ENCODE data around the gene MTHFR. TPM values are rescaled to one million over a fixed set of nuclear protein-coding genes. Genes with fewer than 3 reads are reported as not detected.

The MTHFR gene
- polyA plus RNA-seq, 1 of the 3 experiments (the other 2 are of a cell fraction): 5.3 TPM

GRCh38 chr1:11781297-11781696 is 24.5 kb downstream of the MTHFR start:
- H3K4me3 ChIP-seq (ENCODE audit: low read depth in 2 of 2, low read length in 1 of 2): no peak overlapping the region
- TF ChIP-seq SIN3A (IDR thresholded peaks at IDR 0.05; ENCODE audit: borderline replicate concordance, low read depth, low read length) (no peak), GABPA (IDR thresholded peaks at IDR 0.05; ENCODE audit: low read depth) (no peak), MAX (IDR thresholded peaks at IDR 0.05; ENCODE audit: low read depth) (no peak), EP300 (IDR thresholded peaks at IDR 0.05; ENCODE audit: borderline replicate concordance in 1 of 2, low read depth in 1 of 2, low read length in 1 of 2) (no peak), FOXJ3 (CRISPR knock-in tag; IDR thresholded peaks at IDR 0.05) (no peak), RXRA (IDR thresholded peaks at IDR 0.05; ENCODE audit: borderline replicate concordance, low read depth) (no peak), IRF3 (IDR thresholded peaks at IDR 0.05; ENCODE audit: low read depth, low read length) (no peak), CTCF (IDR thresholded peaks at IDR 0.05) (no peak), YY1 (IDR thresholded peaks at IDR 0.05; ENCODE audit: low read depth) (no peak), RFX5 (IDR thresholded peaks at IDR 0.05; ENCODE audit: low read length) (no peak), ELF1 (IDR thresholded peaks at IDR 0.05) (no peak), TAF1 (IDR thresholded peaks at IDR 0.05; ENCODE audit: borderline replicate concordance, low read depth, low read length) (no peak), RCOR1 (IDR thresholded peaks at IDR 0.05; ENCODE audit: low read length) (no peak)
- TF ChIP-seq, protein P1, sequence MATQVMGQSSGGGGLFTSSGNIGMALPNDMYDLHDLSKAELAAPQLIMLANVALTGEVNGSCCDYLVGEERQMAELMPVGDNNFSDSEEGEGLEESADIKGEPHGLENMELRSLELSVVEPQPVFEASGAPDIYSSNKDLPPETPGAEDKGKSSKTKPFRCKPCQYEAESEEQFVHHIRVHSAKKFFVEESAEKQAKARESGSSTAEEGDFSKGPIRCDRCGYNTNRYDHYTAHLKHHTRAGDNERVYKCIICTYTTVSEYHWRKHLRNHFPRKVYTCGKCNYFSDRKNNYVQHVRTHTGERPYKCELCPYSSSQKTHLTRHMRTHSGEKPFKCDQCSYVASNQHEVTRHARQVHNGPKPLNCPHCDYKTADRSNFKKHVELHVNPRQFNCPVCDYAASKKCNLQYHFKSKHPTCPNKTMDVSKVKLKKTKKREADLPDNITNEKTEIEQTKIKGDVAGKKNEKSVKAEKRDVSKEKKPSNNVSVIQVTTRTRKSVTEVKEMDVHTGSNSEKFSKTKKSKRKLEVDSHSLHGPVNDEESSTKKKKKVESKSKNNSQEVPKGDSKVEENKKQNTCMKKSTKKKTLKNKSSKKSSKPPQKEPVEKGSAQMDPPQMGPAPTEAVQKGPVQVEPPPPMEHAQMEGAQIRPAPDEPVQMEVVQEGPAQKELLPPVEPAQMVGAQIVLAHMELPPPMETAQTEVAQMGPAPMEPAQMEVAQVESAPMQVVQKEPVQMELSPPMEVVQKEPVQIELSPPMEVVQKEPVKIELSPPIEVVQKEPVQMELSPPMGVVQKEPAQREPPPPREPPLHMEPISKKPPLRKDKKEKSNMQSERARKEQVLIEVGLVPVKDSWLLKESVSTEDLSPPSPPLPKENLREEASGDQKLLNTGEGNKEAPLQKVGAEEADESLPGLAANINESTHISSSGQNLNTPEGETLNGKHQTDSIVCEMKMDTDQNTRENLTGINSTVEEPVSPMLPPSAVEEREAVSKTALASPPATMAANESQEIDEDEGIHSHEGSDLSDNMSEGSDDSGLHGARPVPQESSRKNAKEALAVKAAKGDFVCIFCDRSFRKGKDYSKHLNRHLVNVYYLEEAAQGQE (IDR thresholded peaks at IDR 0.05; ENCODE audit: low read depth, low read length): no peak
- TF ChIP-seq, protein P2, sequence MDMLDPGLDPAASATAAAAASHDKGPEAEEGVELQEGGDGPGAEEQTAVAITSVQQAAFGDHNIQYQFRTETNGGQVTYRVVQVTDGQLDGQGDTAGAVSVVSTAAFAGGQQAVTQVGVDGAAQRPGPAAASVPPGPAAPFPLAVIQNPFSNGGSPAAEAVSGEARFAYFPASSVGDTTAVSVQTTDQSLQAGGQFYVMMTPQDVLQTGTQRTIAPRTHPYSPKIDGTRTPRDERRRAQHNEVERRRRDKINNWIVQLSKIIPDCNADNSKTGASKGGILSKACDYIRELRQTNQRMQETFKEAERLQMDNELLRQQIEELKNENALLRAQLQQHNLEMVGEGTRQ (IDR thresholded peaks at IDR 0.05; ENCODE audit: borderline replicate concordance, low read depth, low read length): no peak
- TF ChIP-seq, protein P3, sequence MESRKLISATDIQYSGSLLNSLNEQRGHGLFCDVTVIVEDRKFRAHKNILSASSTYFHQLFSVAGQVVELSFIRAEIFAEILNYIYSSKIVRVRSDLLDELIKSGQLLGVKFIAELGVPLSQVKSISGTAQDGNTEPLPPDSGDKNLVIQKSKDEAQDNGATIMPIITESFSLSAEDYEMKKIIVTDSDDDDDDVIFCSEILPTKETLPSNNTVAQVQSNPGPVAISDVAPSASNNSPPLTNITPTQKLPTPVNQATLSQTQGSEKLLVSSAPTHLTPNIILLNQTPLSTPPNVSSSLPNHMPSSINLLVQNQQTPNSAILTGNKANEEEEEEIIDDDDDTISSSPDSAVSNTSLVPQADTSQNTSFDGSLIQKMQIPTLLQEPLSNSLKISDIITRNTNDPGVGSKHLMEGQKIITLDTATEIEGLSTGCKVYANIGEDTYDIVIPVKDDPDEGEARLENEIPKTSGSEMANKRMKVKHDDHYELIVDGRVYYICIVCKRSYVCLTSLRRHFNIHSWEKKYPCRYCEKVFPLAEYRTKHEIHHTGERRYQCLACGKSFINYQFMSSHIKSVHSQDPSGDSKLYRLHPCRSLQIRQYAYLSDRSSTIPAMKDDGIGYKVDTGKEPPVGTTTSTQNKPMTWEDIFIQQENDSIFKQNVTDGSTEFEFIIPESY (IDR thresholded peaks at IDR 0.05; ENCODE audit: borderline replicate concordance, low read depth): no peak
- H3K9me2 ChIP-seq: no peaks in the 10 kb centered on the region
- H3K79me2 ChIP-seq (ENCODE audit: insufficient read depth): no peaks in the 10 kb centered on the region
- DNase-seq: no peak
- WGBS (ENCODE audit: low lambda C conversion rate): 83% methylated on average over 12 of the region's 12 CpGs
- no peak overlapping the region for H2AFZ ChIP-seq (ENCODE audit: low read depth)
- no peak overlapping the region for H3K27ac ChIP-seq (ENCODE audit: low read depth in 2 of 2, low read length in 1 of 2)
- peaks cover 0 to 17% of the 10 kb centered on the region in 2 experiments; a peak in 1 of 4 replicates for H3K4me1 ChIP-seq (ENCODE audit: control insufficient read depth in 1 of 2, insufficient read depth in 2 of 2, low read depth in 1 of 2, low read length in 1 of 2)
- H3F3A ChIP-seq (replicated peaks; ENCODE audit: insufficient read depth): peaks cover 4% of the 10 kb centered on the region
- no peak overlapping the region for H3K9ac ChIP-seq
- H3K9me3 ChIP-seq: no peaks in the 10 kb centered on the region
- no peak overlapping the region for H3K4me2 ChIP-seq
- ChIA-PET POLR2A (no interaction called here), CTCF (no interaction called here)
- H4K20me1 ChIP-seq (ENCODE audit: insufficient read depth): no peaks in the 10 kb centered on the region
- H3K36me3 ChIP-seq (replicated peaks in 1 of 2; ENCODE audit: control insufficient read depth in 1 of 2, insufficient read depth in 2 of 2, low read length in 1 of 2): no peaks in the 10 kb centered on the region
- no peaks in the 10 kb centered on the region for H3K27me3 ChIP-seq (ENCODE audit: insufficient read depth)

Measured in SK-N-SH (cell line).